Astrocyte (in vitro differentiated cells and primary cell): ENCODE data around the gene SLC44A5. TPM values are rescaled to one million over a fixed set of nuclear protein-coding genes. Genes with fewer than 3 reads are reported as not detected.

ENCODE experiments used
- DNase-seq: peaks from one replicate; pipeline ENCODE4 v3.0.0-alpha.2; 2010; ENCODE audit warnings: low read depth
- FAIRE-seq: peaks from 2 replicates; lab custom pipeline; 2011; peaks lifted over from hg19 to GRCh38; lab: Jason Lieb, UNC
- H2AFZ ChIP-seq: 2 replicates; pipeline ENCODE4 v1.6.0; 2012; ENCODE audit warnings: low read depth, low read length, inconsistent platforms
- H3K27ac ChIP-seq: 2 replicates; pipeline ENCODE4 v1.5.1; 2011; ENCODE audit warnings: low read depth, low read length, inconsistent platforms
- H3K27me3 ChIP-seq: 2 replicates; pipeline ENCODE4 v1.6.0; 2011; ENCODE audit warnings: low read length, inconsistent platforms; ENCODE audit not compliant: insufficient read depth
- H3K36me3 ChIP-seq: 2 replicates; pipeline ENCODE4 v1.5.1; 2011; ENCODE audit warnings: low read length, inconsistent platforms; ENCODE audit not compliant: insufficient read depth
- H3K4me1 ChIP-seq: 2 replicates; pipeline ENCODE4 v1.5.1; 2011; ENCODE audit warnings: low read length, inconsistent platforms; ENCODE audit not compliant: insufficient read depth
- H3K4me2 ChIP-seq: 2 replicates; pipeline ENCODE4 v1.6.0; 2012; ENCODE audit warnings: low read length, inconsistent platforms
- H3K4me3 ChIP-seq: 2 replicates; pipeline ENCODE4 v1.5.1; 2011; ENCODE audit warnings: low read depth, mild to moderate bottlenecking, low read length, inconsistent platforms; ENCODE audit not compliant: insufficient read depth
- H3K79me2 ChIP-seq: 2 replicates; pipeline ENCODE4 v1.6.0; 2012; ENCODE audit warnings: mild to moderate bottlenecking, low read length, inconsistent platforms; ENCODE audit not compliant: insufficient read depth
- H3K9ac ChIP-seq: 2 replicates; pipeline ENCODE4 v1.6.0; 2012; ENCODE audit warnings: mild to moderate bottlenecking, low read length, inconsistent platforms
- H3K9me3 ChIP-seq: 2 replicates; pipeline ENCODE4 v1.5.1; 2012; ENCODE audit warnings: low read depth, mild to moderate bottlenecking, low read length, inconsistent platforms; ENCODE audit not compliant: insufficient read depth
- H4K20me1 ChIP-seq: 2 replicates; pipeline ENCODE4 v1.6.0; 2012; ENCODE audit warnings: low read length, inconsistent platforms; ENCODE audit not compliant: insufficient read depth
- H3K27ac Mint-ChIP-seq: one replicate; pipeline ENCODE4 v1.8.0; 2021; ENCODE audit warnings: mild to moderate bottlenecking, mixed read lengths; ENCODE audit not compliant: unreplicated experiment
- H3K27me3 Mint-ChIP-seq: one replicate; pipeline ENCODE4 v1.8.0; 2021; ENCODE audit warnings: low read depth, mixed read lengths; ENCODE audit not compliant: unreplicated experiment
- H3K36me3 Mint-ChIP-seq: one replicate; pipeline ENCODE4 v1.8.0; 2021; ENCODE audit warnings: low read depth, mixed read lengths; ENCODE audit not compliant: unreplicated experiment
- H3K4me1 Mint-ChIP-seq: one replicate; pipeline ENCODE4 v1.8.0; 2021; ENCODE audit warnings: low read depth, mixed read lengths; ENCODE audit not compliant: unreplicated experiment
- H3K4me3 Mint-ChIP-seq: one replicate; pipeline ENCODE4 v1.8.0; 2021; ENCODE audit warnings: mild to moderate bottlenecking, moderate library complexity, mixed read lengths; ENCODE audit not compliant: unreplicated experiment
- H3K9me3 Mint-ChIP-seq: one replicate; pipeline ENCODE4 v1.8.0; 2021; ENCODE audit warnings: mild to moderate bottlenecking, mixed read lengths; ENCODE audit not compliant: unreplicated experiment
- CTCF ChIP-seq: IDR thresholded peaks from 2 replicates; pipeline ENCODE4 v1.5.1; 2011; ENCODE audit warnings: low read depth, mild to moderate bottlenecking, inconsistent platforms, low read length, moderate library complexity; ENCODE audit not compliant: insufficient read depth
- EZH2 ChIP-seq: IDR thresholded peaks from 2 replicates; pipeline ENCODE4 v1.6.1; 2012; ENCODE audit warnings: mild to moderate bottlenecking, low read length, inconsistent platforms; ENCODE audit not compliant: insufficient read depth
- total RNA-seq: library from RNA; stranded (reverse); gene quantifications from 2 replicates; pipeline ENCODE4 v1.2.1, GENCODE V29; 2021

SLC44A5 gene
- total RNA-seq, 1 donor from 2014 or later, result 2.2 TPM

- Histone ChIP-seq H3K9me3 (no peaks in the 10 kb centered on the region), H3K36me3 (no peaks in the 10 kb centered on the region), H3K27me3 (no peaks in the 10 kb centered on the region), H2AFZ (no peak overlapping the region), H3K79me2 (no peaks in the 10 kb centered on the region), H3K27ac (no peak overlapping the region), H3K4me3 (no peak overlapping the region), H3K4me1 (no peaks in the 10 kb centered on the region), H4K20me1 (no peaks in the 10 kb centered on the region), H3K9ac (no peak overlapping the region), H3K4me2 (no peak overlapping the region)
- Mint-ChIP-seq H3K4me3 (no peak overlapping the region), H3K36me3 (no peaks in the 10 kb centered on the region), H3K4me1 (no peaks in the 10 kb centered on the region), H3K9me3 (no peaks in the 10 kb centered on the region), H3K27me3 (peaks cover 2% of the 10 kb centered on the region), H3K27ac (no peak overlapping the region)
- FAIRE-seq (no peak), DNase-seq (no peak)
- TF ChIP-seq CTCF (no peak), EZH2 (no peak)
Measured at GRCh38 chr1:75575837-75576236, 35.1 kb downstream of the SLC44A5 start.

GRCh38 chr1:75567191-75567590 lies 43.7 kb downstream of the SLC44A5 start:
- Mint-ChIP-seq H3K9me3 (no peaks in the 10 kb centered on the region), H3K36me3 (no peaks in the 10 kb centered on the region), H3K4me3 (no peak overlapping the region), H3K27me3 (peaks cover 2% of the 10 kb centered on the region), H3K27ac (no peak overlapping the region), H3K4me1 (no peaks in the 10 kb centered on the region)
- no peaks in the 10 kb centered on the region for H3K36me3 ChIP-seq
- TF ChIP-seq EZH2 (no peak), CTCF (no peak)
- H3K4me3 ChIP-seq, result no peak overlapping the region
- H3K9me3 ChIP-seq, result no peaks in the 10 kb centered on the region
- no peaks in the 10 kb centered on the region for H3K27me3 ChIP-seq
- H3K79me2 ChIP-seq, result no peaks in the 10 kb centered on the region
- H3K9ac ChIP-seq, result no peak overlapping the region
- DNase-seq (no peak), FAIRE-seq (no peak)
- H3K4me1 ChIP-seq, result no peaks in the 10 kb centered on the region
- H2AFZ ChIP-seq, result no peak overlapping the region
- H3K4me2 ChIP-seq, result no peak overlapping the region
- H4K20me1 ChIP-seq, result no peaks in the 10 kb centered on the region
- no peak overlapping the region for H3K27ac ChIP-seq

GRCh38 chr1:75559800-75560199 lies 51.1 kb downstream of the SLC44A5 start:
- H3K36me3 Mint-ChIP-seq, result no peaks in the 10 kb centered on the region
- Histone ChIP-seq H3K27me3 (no peaks in the 10 kb centered on the region), H3K4me1 (no peaks in the 10 kb centered on the region), H3K36me3 (no peaks in the 10 kb centered on the region), H3K4me3 (no peak overlapping the region), H4K20me1 (no peaks in the 10 kb centered on the region), H3K9me3 (no peaks in the 10 kb centered on the region), H3K4me2 (no peak overlapping the region), H2AFZ (no peak overlapping the region), H3K27ac (no peak overlapping the region), H3K79me2 (no peaks in the 10 kb centered on the region), H3K9ac (no peak overlapping the region)
- H3K27me3 Mint-ChIP-seq, result no peaks in the 10 kb centered on the region
- DNase-seq (peak; percentile 45), FAIRE-seq (no peak)
- TF ChIP-seq EZH2, result no peak
- TF ChIP-seq CTCF, result no peak
- no peaks in the 10 kb centered on the region for H3K4me1 Mint-ChIP-seq
- no peak overlapping the region for H3K27ac Mint-ChIP-seq
- H3K4me3 Mint-ChIP-seq, result no peak overlapping the region
- H3K9me3 Mint-ChIP-seq, result no peaks in the 10 kb centered on the region
